OCI-LY3 (cell line): ENCODE data around the gene PDCD2.

Source experiments
- CTCF ChIP-seq: fragments of 200-600, 300-600 bp; sonication (generic); IDR thresholded peaks from 2 replicates; pipeline ENCODE4 v1.5.1; 2014; ENCODE audit warnings: antibody characterized with exemption, low read length, low read depth
- EZH2phosphoT487 ChIP-seq: fragments of 200-600 bp; shearing (Covaris generic); IDR thresholded peaks from 2 replicates; pipeline ENCODE4 v1.6.1; 2018; ENCODE audit warnings: antibody characterized with exemption, mixed run types, low read depth

- TF ChIP-seq EZH2phosphoT487 (no peak), CTCF (no peak)
Observed at GRCh38 chr6:170572704-170573466, 11.6 kb downstream of the PDCD2 start.
